HG03354 (cell line): Measurements from ENCODE around the gene TNP2.
"Not testable (repeated sequence)": the region's sequence is repeated elsewhere in the genome, so short reads cannot be mapped to it uniquely, and the experiment has no call there.

ENCODE experiments used
- ATAC-seq: cut with Tn5 transposase; IDR thresholded peaks from one replicate; pipeline ENCODE4 v1.9.1; 2021; ENCODE audit warnings: mild to moderate bottlenecking; ENCODE audit not compliant: unreplicated experiment, poor library complexity, severe bottlenecking

Gene TNP2

GRCh38 chr16:11231367-11231970, 37.7 kb downstream of the TNP2 start:
- ATAC-seq, result no peak

- no peak for ATAC-seq
These were observed 39.2 kb downstream of the TNP2 start for GRCh38 chr16:11229906-11230305.

- ATAC-seq, result no peak
These were observed 39.7 kb downstream of the TNP2 start for GRCh38 chr16:11229432-11229831.

- ATAC-seq, result no peak
These were observed 43.2 kb downstream of the TNP2 start for GRCh38 chr16:11225677-11226549.

- ATAC-seq, result peak; percentile 91
These were observed 44.0 kb downstream of the TNP2 start for GRCh38 chr16:11224894-11225676.

- no peak for ATAC-seq
These were observed 44.8 kb downstream of the TNP2 start for GRCh38 chr16:11224096-11224893.

- not testable (repeated sequence) for ATAC-seq
These were observed 48.6 kb downstream of the TNP2 start for GRCh38 chr16:11220507-11220906.

GRCh38 chr16:11219178-11219577, 49.9 kb downstream of the TNP2 start:
- no peak for ATAC-seq

GRCh38 chr16:11218604-11218962, 50.5 kb downstream of the TNP2 start:
- no peak for ATAC-seq
